GM21390 (cell line): ENCODE results near the gene TRIL.

ENCODE experiments used
- ATAC-seq: cut with Tn5 transposase; IDR thresholded peaks from one replicate; pipeline ENCODE4 v1.9.1; 2021; ENCODE audit not compliant: unreplicated experiment

TRIL gene

GRCh38 chr7:28958235-28958979 is at the start of gene TRIL:
TSS of gene TRIL (minus strand) at chr7:28958330. CDS start at chr7:28958046, 284 bp downstream.
- ATAC-seq, result no peak

- ATAC-seq, result no peak
Observed at GRCh38 chr7:29007127-29007526, 49.0 kb upstream of the TRIL start.

- ATAC-seq, result no peak
Observed at GRCh38 chr7:29005829-29006228, 47.7 kb upstream of the TRIL start.

- no peak for ATAC-seq
Observed at GRCh38 chr7:29005406-29005805, 47.3 kb upstream of the TRIL start.

- no peak for ATAC-seq
Observed at GRCh38 chr7:29003703-29004102, 45.6 kb upstream of the TRIL start.

- no peak for ATAC-seq
Observed at GRCh38 chr7:29000717-29001076, 42.6 kb upstream of the TRIL start.

GRCh38 chr7:28999895-29000716 is 42.0 kb upstream of the TRIL start:
- ATAC-seq, result no peak

GRCh38 chr7:28999427-28999826 is 41.3 kb upstream of the TRIL start:
- ATAC-seq, result no peak

- no peak for ATAC-seq
Observed at GRCh38 chr7:28998105-28998504, 40.0 kb upstream of the TRIL start.

- ATAC-seq, result no peak
Observed at GRCh38 chr7:28996836-28997235, 38.7 kb upstream of the TRIL start.

- ATAC-seq, result no peak
Observed at GRCh38 chr7:28993371-28993770, 35.2 kb upstream of the TRIL start.

- no peak for ATAC-seq
Observed at GRCh38 chr7:28992798-28993197, 34.7 kb upstream of the TRIL start.

- no peak for ATAC-seq
Observed at GRCh38 chr7:28990200-28990960, 32.2 kb upstream of the TRIL start.

GRCh38 chr7:28989211-28989980 is 31.3 kb upstream of the TRIL start:
- ATAC-seq, result no peak

- no peak for ATAC-seq
Observed at GRCh38 chr7:28988810-28989209, 30.7 kb upstream of the TRIL start.

- no peak for ATAC-seq
Observed at GRCh38 chr7:28988091-28988490, 30.0 kb upstream of the TRIL start.

GRCh38 chr7:28986765-28987110 is 28.6 kb upstream of the TRIL start:
- ATAC-seq, result no peak

- no peak for ATAC-seq
Observed at GRCh38 chr7:28986028-28986764, 28.1 kb upstream of the TRIL start.

GRCh38 chr7:28984631-28985030 is 26.5 kb upstream of the TRIL start:
- ATAC-seq, result no peak

GRCh38 chr7:28984217-28984616 is 26.1 kb upstream of the TRIL start:
- ATAC-seq, result no peak
